SIG-M5 treated with dmso at 0.1 percent for 504 hours (cell line): ENCODE results near the gene FAAP20.

Experiments
- DNase-seq: peaks from one replicate; lab custom pipeline; 2025; ENCODE audit not compliant: unreplicated experiment; lab: John Stamatoyannopoulos, UW

FAAP20 gene

DNA sequence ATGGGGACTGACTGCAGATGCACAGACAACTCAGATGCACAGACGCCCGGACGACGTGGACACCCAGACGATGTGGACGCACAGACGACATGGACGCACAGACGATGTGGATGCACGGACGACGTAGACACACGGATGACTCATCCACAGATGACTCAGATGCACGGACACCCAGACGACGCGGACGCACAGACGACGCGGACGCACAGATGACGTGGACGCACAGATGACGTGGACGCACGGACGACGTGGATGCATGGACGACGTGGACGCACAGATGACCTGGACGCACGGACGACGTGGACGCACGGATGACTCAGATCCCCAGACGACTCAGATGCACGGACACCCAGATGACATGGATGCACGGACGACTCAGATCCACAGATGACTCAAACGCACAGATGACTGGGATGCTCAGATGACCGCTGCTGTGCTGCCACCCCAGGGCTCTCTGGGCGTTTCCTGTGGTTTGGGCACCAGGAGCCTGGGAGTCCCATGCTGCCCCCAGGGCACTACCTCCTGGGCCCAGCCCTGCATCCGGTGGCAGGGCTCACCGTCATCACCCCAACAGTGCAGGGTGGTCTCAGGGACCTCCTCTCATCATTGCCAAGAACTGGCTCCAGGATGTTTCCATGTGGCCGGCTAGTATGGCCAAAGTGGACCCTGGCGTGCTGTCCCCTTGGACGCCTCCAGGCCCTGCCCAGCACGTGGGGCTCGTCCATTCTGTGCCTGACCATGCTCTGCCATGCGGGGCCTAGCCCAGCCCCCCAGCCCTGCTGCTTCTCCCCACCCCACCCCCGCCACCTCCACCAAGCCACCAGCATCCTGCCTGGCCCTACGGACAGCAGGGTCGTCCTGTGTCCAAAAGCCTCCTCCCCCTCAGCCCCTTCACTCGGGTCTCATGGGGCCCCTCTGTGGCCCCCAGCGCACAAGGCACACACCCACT is 14.0 kb downstream of the FAAP20 start:
- no peak for DNase-seq

DNA sequence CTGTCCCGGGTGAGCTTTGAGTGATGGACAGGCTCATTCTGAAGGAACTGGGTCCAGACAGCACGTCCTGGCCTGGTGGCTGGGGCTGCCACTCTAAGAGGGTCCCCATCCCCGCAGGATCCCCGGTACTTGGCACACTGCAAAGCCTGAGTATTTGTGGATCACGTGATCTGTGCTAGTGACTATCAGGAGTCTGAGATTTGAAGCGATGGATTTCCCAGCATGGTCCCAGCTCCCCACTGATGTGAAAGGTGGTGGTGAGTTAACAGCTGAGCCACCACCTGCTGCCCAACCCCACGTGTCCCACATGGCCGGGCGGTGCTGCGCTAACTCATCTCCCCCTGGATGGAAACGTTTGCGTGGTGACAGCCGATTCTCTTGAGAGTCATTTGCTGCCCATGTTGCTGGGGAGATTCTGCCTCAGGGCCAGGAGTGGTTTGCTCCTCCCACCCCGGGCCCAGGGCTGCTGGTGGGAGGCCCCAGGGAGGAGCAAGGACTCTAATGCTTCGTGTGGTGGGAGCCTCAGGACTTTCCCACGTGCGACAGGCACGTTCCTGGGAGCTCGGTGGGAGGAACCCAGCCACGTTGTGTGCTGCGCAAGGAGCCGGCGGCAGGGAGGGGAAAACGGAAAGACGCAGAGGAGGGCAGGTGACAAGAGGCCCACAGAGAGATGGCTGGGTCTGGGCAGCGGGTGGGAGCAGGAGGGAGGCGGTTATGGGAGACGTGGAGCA is 15.1 kb downstream of the FAAP20 start:
- DNase-seq, result no peak

DNA sequence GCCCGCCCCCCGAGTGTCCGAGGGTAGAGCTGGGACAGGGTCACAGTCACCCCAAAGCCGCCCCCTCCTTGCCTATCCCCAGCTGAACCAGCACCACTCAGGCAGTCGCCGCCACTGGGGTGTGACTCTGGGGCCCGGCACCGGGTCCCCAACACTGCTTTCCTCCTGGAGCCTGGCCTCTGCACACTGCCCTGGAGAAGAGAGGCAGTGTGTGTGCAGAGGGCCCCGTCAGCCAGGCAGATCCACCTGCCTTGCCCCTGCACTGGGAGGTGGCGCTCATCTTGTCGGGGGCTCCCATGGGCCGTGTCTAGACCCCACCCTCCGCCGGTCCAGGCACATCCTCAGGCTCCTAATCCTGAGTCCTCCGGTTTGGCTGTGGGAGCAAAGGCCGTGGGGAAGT is 15.7 kb downstream of the FAAP20 start:
- no peak for DNase-seq

DNA sequence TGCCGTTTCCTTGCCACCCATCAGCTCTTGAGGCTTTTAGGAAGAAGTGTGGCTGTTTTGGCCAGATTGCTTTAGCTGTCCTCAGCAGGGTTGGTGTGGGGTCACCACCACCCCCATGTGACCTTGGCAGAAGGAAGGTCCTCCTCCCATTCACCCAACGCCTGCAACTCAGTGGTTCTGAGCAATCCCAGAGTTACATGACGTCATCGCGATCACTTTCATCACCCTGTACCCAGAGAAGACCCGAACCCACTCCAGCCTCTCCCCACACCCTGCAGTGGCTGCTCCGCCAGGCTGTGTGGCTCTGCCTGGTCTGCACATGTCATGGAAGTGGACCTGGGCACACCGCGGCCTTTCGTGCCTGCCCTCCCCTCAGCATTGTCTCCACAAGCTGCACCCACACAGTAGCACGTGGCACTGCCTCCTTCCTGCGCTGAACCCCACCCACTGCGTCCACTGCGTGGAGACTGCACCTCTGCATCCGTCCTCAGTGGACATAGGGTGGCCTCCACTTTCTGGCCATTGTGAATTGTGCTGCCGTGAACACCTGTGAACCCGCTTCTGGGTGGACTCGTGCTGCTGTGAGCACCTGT is 16.5 kb downstream of the FAAP20 start:
- DNase-seq, result no peak

DNA sequence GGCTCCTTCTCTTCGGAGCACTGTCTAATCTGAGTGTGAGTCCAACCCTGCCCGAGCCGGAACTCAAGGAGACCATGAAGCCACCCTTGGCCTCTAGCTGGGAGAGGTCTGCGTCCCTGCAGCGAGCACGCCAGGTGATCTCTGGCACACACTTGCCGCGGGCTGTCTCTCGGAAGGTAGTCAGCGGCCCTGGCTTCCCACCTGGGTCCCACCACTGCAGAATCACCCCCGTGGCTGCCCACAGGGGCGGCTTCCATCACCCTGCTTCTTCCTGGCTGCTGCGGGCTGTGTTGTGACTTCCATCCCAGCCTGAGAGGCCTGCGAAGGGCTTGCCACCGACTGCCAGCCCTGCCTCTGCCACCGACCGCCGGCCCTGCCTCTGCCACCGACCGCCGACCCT is 17.0 kb downstream of the FAAP20 start:
- DNase-seq, result no peak

DNA sequence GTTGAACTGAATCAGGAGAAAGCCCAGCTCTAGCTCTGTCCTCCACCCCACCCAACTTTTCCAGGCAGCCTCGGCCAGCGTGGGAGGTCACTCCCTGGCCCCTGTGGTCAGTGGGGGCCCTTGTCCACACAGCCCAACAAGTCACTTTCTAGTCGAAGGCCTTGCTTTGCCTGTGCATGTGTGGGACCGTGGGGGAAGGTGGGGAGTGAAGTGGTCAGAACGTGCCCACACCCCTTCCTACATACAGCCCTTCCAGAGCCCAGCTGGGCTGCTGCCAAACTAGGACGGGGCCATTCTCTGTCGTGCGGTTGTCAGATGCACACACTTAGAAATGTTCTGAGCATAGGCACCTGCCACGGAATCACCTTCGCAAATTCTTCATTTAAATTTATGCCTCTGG is 18.0 kb downstream of the FAAP20 start:
- DNase-seq, result no peak

DNA sequence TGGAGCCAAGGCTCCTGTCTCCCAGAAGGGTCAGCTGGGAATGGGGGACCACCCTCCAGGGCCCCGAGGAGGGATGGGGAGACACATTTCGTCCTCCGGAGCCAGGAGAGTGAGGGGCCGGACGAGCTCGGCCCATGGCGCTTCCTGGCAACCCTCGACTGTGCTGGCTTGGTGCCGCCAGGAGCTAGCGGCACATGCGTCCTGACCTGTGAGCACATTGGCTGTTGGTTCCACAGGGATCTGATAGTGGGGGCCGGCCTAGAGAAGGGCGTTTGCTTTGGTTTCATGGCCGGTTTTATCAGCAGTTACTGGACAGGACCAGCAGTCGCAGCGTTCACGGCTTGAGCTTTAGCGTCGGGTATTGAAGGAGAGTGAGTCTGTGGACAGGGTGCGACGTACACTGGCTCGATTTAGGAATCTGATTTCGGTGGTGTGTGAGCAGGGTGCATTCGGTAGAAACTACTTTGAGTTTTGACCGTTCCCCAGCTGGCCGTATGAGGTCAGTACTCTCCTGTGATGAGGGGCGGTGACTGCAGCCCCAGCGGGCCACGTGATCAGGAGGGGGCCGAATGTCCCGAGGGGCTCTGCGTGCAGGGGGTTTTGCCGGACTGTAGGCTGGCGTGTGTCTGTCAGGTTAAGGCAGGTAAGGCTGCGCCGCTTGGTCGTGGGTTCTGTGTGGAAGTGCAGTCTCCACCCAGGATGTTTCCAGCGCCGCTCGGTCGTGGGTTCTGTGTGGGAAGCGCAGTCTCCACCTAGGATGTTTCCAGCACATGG is 18.7 kb downstream of the FAAP20 start:
- DNase-seq, result no peak

DNA sequence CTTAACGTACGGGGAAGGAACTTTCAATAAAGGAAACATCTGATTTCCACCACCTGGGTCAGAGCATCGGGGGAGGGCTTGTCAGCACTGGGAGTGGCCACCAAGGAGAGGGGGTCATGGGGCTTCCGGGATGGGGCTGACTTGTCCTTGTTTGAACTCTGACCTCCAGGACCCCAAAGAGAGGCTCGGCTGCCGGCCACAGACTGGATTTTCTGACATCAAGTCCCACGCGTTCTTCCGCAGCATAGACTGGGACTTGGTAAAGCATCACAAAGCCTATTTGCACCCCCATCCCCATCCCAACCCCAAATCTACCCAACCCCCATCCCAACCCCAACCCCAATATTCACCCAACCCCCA is 19.5 kb downstream of the FAAP20 start:
- DNase-seq, result no peak

DNA sequence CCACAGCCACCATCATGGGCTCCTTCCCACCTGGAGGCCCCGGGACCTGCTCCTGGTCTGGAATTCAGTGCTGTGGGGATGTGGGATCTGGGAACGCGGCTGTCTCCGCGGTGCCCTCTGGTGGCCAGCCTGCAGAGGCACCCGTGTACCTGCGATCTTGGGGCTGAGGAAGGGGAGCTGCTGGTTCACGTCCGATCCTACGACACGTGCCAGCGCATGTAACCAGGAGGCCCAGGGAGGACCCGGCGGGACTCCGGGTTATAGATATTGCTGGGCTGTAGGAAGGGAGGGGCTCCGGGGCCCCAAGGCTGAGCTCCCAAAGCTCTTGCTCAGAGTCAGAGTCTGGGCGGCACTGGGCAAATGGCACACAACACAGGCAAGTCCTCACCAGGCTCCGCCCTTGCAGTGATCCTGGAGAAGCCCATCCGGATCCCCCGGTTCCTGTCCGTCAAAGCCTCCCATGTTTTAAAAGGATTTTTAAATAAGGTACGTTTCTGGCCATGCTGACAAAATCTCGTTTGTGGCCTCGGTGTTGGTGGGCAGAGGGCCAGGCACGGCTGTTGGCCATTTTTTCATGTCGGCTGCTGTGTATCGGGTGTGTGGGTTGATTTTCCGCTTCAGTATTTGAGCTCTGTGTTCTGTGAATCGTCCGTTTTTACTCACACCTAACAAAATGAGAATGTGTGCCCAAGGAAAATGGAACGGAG is 20.1 kb downstream of the FAAP20 start:
- peak; percentile 23 for DNase-seq

DNA sequence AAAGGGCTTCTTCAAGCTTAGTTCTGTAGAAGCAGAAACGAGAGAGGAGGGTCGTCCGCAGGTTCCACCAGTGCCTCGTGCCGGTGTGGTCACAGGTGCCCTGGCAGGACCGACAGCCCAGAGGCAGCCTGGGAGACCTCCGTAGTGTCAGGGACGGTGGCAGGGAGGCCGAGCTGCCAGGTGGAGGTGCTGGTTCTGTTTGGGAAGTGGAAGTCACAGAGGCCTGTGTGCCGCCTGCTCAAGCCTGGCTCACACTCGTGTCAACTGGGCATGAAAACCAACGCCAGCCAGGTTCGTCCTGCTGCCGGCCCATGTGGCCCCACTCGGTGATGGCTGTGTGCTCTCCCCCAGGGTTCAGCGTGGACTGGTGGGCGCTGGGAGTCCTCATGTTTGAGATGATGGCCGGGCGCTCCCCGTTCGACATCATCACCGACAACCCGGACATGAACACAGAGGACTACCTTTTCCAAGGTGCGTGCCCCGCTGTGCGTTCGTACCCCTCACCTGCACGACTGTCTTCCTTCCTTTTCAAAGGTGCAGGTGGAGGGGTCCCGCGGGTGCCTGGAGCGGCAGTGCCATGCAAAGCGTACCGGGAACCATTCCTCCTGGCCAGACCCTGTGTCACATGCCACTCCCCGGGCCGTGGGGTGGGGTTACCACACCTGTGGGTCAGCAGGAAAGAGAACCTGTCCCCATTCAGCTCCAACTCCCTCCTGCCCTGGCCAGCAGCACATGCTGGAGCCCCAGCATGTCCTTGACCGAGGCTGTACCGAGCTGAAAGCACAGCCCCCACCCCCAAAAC is 20.8 kb downstream of the FAAP20 start:
- no peak for DNase-seq

DNA sequence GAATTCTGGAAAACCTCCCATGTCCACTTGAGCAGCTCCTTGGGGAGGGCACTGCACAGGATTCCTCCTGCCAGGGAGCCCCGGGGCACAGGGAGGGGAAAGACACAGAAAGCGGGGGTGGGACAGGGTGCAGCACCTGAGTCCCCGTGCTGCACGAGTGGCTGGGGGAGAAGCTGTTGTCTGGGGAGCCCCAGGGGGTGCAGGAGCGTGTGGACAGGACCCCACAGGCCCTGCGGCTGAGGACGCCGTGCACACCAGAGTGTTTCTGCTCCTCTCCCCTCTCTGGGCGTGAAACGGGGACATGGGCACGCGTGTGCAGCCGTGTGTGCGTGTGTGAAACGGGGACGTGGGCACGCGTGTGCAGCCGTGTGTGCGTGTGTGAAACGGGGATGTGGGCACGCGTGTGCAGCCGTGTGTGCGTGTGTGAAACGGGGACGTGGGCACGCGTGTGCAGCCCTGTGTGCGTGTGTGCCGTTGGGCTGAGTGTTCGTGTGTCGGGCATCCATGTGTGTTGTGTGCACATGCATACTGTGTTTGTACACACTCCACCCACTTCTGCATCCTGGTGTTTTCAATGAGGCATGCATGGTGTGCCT is 21.9 kb downstream of the FAAP20 start:
- no peak for DNase-seq

DNA sequence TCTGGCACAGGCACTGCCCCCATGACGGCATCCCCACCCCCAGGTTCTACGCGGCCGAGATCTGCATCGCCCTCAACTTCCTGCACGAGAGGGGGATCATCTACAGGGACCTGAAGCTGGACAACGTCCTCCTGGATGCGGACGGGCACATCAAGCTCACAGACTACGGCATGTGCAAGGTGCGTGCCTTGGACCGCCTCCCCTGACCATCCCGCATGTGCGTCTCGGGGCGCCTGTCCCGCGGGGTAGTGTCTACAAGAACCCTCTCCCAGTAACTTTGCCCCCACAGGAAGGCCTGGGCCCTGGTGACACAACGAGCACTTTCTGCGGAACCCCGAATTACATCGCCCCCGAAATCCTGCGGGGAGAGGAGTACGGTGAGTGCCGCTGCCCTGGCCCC is 22.6 kb downstream of the FAAP20 start:
- DNase-seq, result no peak

DNA sequence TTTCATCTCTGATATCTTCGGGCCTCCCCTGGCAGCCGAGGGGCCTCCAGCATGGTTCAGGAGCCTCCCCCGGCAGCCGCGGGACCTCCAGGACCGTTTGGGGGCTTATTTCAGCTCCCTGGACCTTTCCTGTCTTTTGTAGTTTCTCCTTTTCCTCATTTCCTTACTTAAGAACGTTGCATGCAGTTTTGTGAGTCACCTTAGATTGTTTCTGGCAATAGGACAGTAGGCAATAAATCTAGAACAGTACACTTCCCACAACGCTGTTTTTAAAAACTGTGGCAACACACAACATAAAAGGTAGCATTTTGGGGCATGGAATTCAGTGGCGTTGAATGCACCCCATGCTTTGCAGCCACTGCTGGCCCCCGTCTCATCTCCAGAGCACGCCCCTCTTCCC is 24.4 kb downstream of the FAAP20 start:
- no peak for DNase-seq

DNA sequence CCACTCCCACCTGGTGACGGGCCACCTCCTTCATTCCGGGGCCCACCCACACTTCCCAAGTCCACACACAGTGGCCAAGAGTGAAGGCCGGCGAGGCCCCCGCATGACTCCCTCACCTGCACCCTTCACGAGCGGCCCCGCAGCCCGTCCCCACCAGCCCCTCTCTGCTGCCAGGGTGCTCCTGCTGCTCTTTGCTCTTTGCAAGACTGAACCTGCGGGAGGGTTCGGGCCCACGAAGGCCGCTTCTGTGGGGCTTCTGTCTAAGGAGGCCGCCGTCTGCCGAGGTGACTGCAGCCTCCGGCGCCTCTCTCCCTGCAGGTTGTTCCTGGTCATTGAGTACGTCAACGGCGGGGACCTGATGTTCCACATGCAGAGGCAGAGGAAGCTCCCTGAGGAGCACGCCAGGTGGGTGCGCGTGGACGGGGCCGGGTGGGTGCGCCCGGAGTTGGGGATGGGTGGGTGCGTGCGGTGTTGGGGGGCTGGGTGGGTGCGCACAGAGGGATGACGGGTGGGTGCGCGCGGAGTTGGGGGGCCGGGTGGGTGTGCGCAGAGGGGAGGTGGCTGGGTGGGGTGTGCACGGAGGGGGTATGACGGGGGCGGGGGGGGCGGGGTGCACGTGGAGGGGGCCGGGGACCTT is 25.3 kb downstream of the FAAP20 start:
- DNase-seq, result no peak

DNA sequence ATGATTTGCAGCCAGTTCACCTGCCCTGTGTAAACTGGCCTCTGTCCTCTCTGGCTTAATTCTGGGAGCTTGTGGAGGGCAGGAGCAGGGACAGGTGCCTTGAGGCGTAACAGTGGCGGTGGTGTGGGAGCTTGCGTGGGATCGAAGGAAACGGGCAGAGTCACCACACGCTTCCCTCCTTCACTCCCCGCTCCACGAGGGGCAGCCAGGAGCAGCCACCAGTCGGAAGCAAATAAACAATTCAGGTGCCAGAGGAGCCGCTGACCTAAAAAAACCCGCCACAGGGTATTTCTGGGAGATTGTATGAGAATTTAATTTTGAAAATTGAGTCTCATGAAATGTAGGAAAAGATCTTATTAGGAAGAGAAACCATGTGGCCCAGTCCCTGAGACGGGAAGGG is 26.0 kb downstream of the FAAP20 start:
- no peak for DNase-seq

DNA sequence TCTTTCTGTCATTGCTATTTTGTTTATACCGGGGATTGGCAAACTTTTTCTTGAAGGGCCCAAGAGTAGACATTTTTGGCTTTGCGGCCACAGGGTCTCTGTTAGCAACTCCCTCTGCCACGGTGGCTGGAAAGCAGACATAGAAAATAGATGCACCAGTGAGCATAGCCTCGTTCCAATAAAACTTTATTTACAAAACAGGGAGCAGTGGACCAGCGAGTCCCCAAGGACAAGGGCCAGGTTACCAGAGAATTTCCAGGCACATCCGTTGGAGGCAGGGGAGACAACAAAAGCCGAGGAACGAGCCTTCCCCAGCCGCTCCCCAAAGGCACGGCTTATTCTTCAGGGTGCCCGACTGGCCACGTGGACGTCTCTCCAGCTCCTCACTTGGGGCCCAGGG is 26.5 kb downstream of the FAAP20 start:
- DNase-seq, result no peak

DNA sequence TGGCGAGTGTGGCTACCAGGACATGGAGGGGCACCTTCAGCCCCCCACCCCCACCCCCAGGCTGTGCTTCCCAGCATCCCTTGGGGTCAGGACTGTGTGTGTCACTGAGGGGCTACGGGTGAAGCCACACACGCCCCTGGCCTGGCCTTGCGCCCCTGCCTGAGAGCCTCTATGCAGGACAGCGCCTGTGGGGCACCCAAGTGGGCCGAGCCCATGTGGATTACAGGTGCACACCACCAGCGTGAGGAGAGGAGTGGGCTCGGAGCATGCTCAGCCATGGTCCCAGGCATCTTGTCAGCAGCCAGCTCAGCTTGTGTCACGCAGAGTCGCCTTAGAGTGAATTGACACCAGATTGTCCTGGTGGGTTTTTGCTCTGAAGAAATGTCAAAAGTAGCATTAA is 27.9 kb downstream of the FAAP20 start:
- no peak for DNase-seq

DNA sequence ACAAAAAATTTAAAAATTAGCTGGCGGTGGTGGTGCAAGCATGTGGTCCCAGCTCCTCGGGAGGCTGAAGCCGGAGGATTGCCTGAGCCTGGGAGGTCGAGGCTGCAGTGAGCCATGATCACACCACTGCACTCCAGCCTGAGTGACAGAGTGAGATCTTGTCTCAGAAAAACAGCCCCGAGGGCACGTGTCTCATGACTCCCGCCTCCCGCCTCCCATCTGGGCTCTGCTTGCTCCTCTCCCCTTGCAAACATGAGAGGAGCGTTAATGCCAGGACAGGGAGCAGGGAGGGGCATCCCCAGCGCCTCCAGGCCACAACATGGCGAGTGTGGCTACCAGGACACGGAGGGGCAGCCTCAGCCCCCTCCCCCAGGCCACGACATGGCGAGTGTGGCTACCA is 28.3 kb downstream of the FAAP20 start:
- DNase-seq, result no peak

DNA sequence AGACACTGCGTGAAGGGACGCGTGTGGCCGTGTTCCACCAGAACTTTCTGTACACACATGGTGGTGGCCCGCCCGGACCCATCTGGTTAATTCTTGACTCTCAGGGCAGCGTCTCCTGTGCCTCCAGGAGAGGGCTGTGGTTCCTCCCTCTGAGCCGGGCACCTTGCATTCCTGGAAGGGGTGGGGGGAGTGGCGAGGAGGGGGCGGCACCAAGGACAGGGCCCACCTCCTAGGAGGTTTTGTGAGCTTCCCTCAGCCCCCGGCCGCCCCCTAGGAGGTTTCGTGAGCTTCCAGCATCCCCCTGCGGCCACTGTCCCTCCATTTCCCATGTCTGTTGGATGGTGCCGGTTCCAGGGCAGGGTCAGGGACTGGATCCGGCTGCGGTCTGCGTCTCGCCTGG is 28.9 kb downstream of the FAAP20 start:
- DNase-seq, result no peak
